Peyer's patch (tissue), 4 donors: ENCODE data around the gene RHCE. TPM values are rescaled to one million over a fixed set of nuclear protein-coding genes. Genes with fewer than 3 reads are reported as not detected.
"Not testable (repeated sequence)": the region's sequence is repeated elsewhere in the genome, so short reads cannot be mapped to it uniquely, and the experiment has no call there.

Source experiments
- DNase-seq, 3 donors: peaks; one replicate each; pipeline ENCODE4 v3.0.0-alpha.2; 2017 to 2019
- H3K27ac ChIP-seq, 4 donors: fragments of 200-600 bp; sonication (generic); one replicate each; pipeline ENCODE4 v1.5.1; 2016 to 2019
- H3K27me3 ChIP-seq, 2 donors: fragments of 200-600 bp; sonication (generic); one replicate each; pipeline ENCODE4 v1.5.1; 2019
- H3K36me3 ChIP-seq, 3 donors: fragments of 200-600 bp; sonication (generic); one replicate each; pipeline ENCODE4 v1.5.1; 2016 to 2019
- H3K4me1 ChIP-seq, 4 donors: fragments of 200-600 bp; sonication (generic); one replicate each; pipeline ENCODE4 v1.5.1; 2016 to 2019
- H3K4me3 ChIP-seq, 4 donors: fragments of 200-600 bp; sonication (generic); 1 replicate in 3 of 4; 2 replicates in 1 of 4; pipeline ENCODE4 v1.5.1; 2016 to 2019; ENCODE audit warnings: mild to moderate bottlenecking in 1 of 4
- H3K9me3 ChIP-seq, 4 donors: fragments of 200-600 bp; sonication (generic); one replicate each; pipeline ENCODE4 v1.5.1; 2016 to 2019; ENCODE audit warnings: mild to moderate bottlenecking in 1 of 4
- CTCF ChIP-seq, 6 experiments: fragments of 450-650 bp in 4 of 6; fragments of 200-600 bp in 2 of 6; sonication (generic) in 1 of 6; IDR thresholded peaks; one replicate each; pipeline ENCODE4 v1.5.1; 2017 to 2019; ENCODE audit warnings: antibody characterized with exemption in 6 of 6, mild to moderate bottlenecking in 3 of 6, moderate library complexity in 1 of 6
- POLR2A ChIP-seq, 2 donors: fragments of 450-650 bp; IDR thresholded peaks; one replicate each; pipeline ENCODE4 v1.5.1; 2017; ENCODE audit warnings: antibody characterized with exemption in 2 of 2, mild to moderate bottlenecking in 2 of 2, moderate library complexity in 2 of 2
- total RNA-seq, 4 donors: library from RNA; depleted of rRNA; stranded (reverse); fragments of >200 nt; gene quantifications; one replicate each; pipeline ENCODE4 v1.1.0, GENCODE V29; 2016

RHCE gene
- under 1 TPM in 1 of 4 donors, not detected in 3; 0.70 TPM for total RNA-seq

- not testable (repeated sequence) for H3K36me3 ChIP-seq, H3K4me1 ChIP-seq, H3K4me3 ChIP-seq, H3K9me3 ChIP-seq, H3K27me3 ChIP-seq, H3K27ac ChIP-seq, DNase-seq
Measured at GRCh38 chr1:25420715-25421114, at the start of gene RHCE. Gene RHCE (minus strand): TSS chr1:25420825. CDS start chr1:25420786, 39 bp downstream.

GRCh38 chr1:25469177-25469576 is 48.6 kb upstream of the RHCE start:
- Histone ChIP-seq H3K27ac (no peak overlapping the region), H3K27me3 (no peaks in the 10 kb centered on the region), H3K4me1 (no peaks in the 10 kb centered on the region), H3K9me3 (no peaks in the 10 kb centered on the region), H3K4me3 (no peak overlapping the region), H3K36me3 (peaks cover 0 to 11% (median 0%) of the 10 kb centered on the region in 3 donors)
- no peak for DNase-seq
- TF ChIP-seq CTCF (IDR thresholded peaks at IDR 0.05) (no peak), POLR2A (IDR thresholded peaks at IDR 0.05) (no peak)

GRCh38 chr1:25468033-25468432 is 47.4 kb upstream of the RHCE start:
- no peak for DNase-seq
- no peak for TF ChIP-seq POLR2A (IDR thresholded peaks at IDR 0.05)
- no peak for TF ChIP-seq CTCF (IDR thresholded peaks at IDR 0.05)
- H3K4me3 ChIP-seq, result no peak overlapping the region
- peaks cover 0 to 5% (median 0%) of the 10 kb centered on the region in 3 donors for H3K36me3 ChIP-seq
- H3K9me3 ChIP-seq, result no peaks in the 10 kb centered on the region
- no peaks in the 10 kb centered on the region for H3K4me1 ChIP-seq
- no peak overlapping the region for H3K27ac ChIP-seq
- no peaks in the 10 kb centered on the region for H3K27me3 ChIP-seq

GRCh38 chr1:25467616-25468015 is 47.0 kb upstream of the RHCE start:
- Histone ChIP-seq H3K36me3 (peaks cover 0 to 5% (median 0%) of the 10 kb centered on the region in 3 donors), H3K27me3 (no peaks in the 10 kb centered on the region), H3K9me3 (no peaks in the 10 kb centered on the region), H3K4me1 (no peaks in the 10 kb centered on the region), H3K4me3 (no peak overlapping the region), H3K27ac (no peak overlapping the region)
- TF ChIP-seq CTCF (IDR thresholded peaks at IDR 0.05) (no peak), POLR2A (IDR thresholded peaks at IDR 0.05) (no peak)
- DNase-seq, result no peak

GRCh38 chr1:25467193-25467592 is 46.6 kb upstream of the RHCE start:
- no peak overlapping the region for H3K27ac ChIP-seq
- TF ChIP-seq CTCF (IDR thresholded peaks at IDR 0.05) (no peak), POLR2A (IDR thresholded peaks at IDR 0.05) (no peak)

GRCh38 chr1:25462732-25463131 is 42.1 kb upstream of the RHCE start:
- Histone ChIP-seq H3K4me1 (no peaks in the 10 kb centered on the region), H3K27me3 (no peaks in the 10 kb centered on the region), H3K36me3 (peaks cover 0 to 14% (median 0%) of the 10 kb centered on the region in 3 donors), H3K9me3 (no peaks in the 10 kb centered on the region), H3K4me3 (no peak overlapping the region), H3K27ac (no peak overlapping the region)
- DNase-seq, result no peak
- TF ChIP-seq POLR2A (IDR thresholded peaks at IDR 0.05) (no peak), CTCF (IDR thresholded peaks at IDR 0.05) (no peak)

More at GRCh38 chr1:25467193-25467592, 46.6 kb upstream of the RHCE start:
- no peak for DNase-seq
- Histone ChIP-seq H3K27me3 (no peaks in the 10 kb centered on the region), H3K4me1 (no peaks in the 10 kb centered on the region), H3K4me3 (no peak overlapping the region), H3K9me3 (no peaks in the 10 kb centered on the region), H3K36me3 (peaks cover 0 to 5% (median 0%) of the 10 kb centered on the region in 3 donors)
